GM12872 (cell line): Measurements from ENCODE around the gene CHCHD3.

Source experiments
- CTCF ChIP-seq: IDR thresholded peaks from 3 replicates; pipeline ENCODE4 v1.5.1; 2011; ENCODE audit warnings: low read depth, mild to moderate bottlenecking, low read length, moderate library complexity; ENCODE audit not compliant: insufficient read depth

CHCHD3 gene

GRCh38 chr7:132777414-132777813 is 304.5 kb downstream of the CHCHD3 start:
- no peak for TF ChIP-seq CTCF

GRCh38 chr7:132776048-132776620 is 305.8 kb downstream of the CHCHD3 start:
- no peak for TF ChIP-seq CTCF

- no peak for TF ChIP-seq CTCF
These were observed 308.3 kb downstream of the CHCHD3 start for GRCh38 chr7:132773527-132773956.

- no peak for TF ChIP-seq CTCF
These were observed 310.6 kb downstream of the CHCHD3 start for GRCh38 chr7:132771301-132771730.

- TF ChIP-seq CTCF = no peak
These were observed 311.8 kb downstream of the CHCHD3 start for GRCh38 chr7:132770055-132770454.

- TF ChIP-seq CTCF = no peak
These were observed 312.6 kb downstream of the CHCHD3 start for GRCh38 chr7:132769280-132769679.

GRCh38 chr7:132768099-132768498 is 313.8 kb downstream of the CHCHD3 start:
- TF ChIP-seq CTCF = no peak
